ENCODE results near the gene PARD6B. TPM values are rescaled to one million over a fixed set of nuclear protein-coding genes. Genes with fewer than 3 reads are reported as not detected.
"Not testable (repeated sequence)": the region's sequence is repeated elsewhere in the genome, so short reads cannot be mapped to it uniquely, and the experiment has no call there.

Gene PARD6B
- total RNA-seq, 1 donor from 2014 or later: 9.3 TPM

DNA sequence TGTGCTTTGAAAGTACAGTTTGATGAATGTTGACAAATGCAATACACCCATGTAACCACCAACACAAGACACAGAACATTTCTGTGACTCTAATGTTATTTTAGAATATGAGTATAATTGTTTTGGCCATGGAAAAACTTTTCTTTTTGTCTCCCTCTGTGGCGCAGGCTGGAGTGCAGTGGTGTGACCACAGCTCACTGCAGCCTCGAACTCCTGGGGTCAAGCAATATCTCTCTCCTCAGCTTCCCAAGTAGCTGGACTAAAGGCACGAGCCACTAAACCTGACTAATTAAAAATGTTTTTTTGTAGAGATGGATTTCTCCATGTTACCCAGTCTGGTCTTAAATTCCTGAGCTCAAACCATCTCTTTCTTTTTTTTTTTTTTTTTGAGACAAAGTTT lies 43.1 kb downstream of the PARD6B start:
- no peak for DNase-seq

DNA sequence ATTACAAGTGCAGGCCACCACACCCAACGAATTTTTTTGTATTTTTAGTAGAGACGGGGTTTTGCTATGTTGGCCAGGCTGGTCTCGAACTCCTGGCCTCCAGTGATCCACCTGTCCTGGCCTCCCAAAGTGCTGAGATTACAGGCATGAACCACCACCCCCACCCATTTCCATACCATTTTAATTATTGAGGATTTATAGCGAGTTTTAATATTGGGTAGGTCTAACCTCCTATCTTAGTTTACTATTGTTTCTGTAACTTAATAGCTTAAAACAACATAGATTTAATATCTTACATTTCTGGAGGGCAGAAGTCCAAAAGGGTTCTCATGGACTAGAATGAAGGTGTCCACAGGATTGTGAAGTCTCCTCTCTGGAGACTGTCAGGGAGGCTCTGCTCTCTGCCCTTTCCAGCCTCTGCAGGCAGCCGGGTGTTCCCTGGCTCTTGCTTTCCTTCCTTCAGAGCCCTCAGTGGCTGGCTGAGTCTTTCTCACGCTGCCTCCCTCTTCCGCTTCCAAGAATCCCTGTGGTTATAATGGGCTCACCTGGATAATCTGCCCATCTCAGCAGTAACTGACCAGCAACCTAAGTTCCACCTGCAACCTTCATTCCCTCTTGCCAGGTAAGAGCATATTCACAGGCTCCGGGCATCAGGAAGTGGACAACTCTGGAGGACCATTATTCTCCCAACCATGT lies 44.9 kb downstream of the PARD6B start:
- no peak for DNase-seq

- no peak for DNase-seq
Measured at GRCh38 chr20:50777373-50777772, 46.0 kb downstream of the PARD6B start.

DNA sequence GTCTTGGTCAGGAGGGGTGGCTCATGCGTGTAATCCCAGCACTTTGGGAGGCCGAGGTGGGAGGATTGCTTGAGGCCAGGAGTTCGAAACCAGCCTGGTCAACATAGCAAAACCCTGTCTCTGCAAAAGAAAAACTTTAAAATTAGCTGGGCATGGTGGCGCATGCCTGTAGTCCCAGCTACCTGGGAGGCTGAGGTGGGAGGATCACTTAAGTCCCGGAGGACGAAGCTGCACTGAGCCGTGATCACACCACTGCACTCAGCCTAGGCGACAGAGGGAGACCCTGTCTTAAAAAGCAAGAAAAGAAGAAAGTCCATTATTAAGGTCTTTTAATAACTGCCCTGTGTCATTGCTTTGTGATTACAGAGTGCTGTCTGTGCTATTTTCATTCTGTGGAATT lies 47.6 kb downstream of the PARD6B start:
- not testable (repeated sequence) for DNase-seq

DNA sequence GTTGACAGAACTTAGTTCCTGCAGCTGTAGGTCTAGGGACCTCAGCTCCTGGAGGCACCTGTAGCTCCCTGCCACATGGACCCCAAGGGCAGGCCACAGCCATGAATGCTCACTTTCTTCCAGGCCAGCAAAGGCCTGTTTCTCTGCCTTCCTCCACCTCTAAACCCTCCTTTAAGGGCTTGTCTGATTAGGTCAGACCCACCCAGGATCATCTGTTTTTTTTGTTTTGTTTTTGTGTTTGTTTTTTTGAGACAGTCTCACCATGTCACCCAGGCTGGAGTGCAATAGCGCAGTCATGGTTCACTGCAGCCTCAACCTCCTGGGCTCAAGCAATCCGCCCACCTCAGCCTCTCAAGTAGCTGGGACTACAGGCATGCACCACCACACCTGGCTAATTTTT lies 52.0 kb downstream of the PARD6B start:
- no peak for DNase-seq

DNA sequence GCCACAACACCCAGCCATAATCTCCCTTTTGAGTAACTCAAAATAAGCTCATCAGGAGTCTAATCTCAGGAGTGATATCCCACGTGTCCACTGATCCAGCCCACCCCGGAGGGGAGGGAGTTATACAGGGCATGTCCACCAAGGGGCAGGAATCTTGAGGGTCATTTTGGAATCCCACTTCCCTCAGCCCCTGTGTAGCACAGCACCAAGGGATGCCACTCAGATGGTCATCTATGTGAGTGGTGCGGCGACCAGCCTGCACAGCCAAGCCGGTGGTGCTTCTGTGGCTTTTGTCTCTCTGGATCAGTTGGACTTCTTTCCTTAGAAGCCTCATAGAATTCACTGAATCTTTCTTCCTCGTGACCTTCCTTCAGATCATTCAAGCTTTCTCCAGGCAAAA lies 52.5 kb downstream of the PARD6B start:
- no peak for DNase-seq

DNA sequence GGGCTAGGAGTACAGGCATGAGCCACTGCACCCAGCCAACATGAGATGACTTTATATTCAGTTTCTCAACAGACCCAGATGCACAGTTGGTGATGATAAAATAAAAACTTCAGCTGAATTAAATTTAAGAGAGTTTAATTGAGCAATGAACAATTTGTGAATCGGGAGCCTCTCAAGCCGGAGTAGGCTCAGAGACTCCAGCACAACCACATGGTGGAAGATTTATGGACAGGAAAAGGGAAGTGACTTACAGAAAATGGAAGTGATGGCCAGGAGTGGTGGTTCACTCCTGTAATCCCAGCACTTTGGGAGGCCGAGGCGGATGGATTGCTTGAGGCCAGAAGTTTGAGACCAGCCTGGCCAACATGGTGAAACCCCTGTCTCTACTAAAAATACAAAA lies 53.1 kb downstream of the PARD6B start:
- DNase-seq: no peak

DNA sequence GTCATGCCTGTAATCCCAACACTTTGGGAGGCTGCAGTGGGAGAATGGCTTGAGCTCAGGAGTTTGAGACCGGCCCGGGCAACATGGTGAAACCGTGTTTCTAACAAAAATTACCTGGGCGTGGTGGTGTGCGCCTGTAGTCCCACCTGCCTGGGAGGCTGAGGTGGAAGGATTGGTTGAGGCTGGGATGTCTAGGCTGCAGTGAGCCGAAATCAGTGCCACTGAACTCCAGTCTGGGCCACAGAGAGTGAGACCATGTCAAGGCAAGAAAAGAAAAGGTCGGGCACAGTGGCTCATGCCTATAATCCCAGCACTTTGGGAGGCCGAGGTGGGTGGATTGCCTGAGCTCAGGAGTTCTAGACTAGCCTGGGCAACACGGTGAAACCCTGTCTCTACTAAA lies 55.3 kb downstream of the PARD6B start:
- DNase-seq: no peak

GRCh38 chr20:50787181-50787580 lies 55.8 kb downstream of the PARD6B start:
- no peak for DNase-seq

DNA sequence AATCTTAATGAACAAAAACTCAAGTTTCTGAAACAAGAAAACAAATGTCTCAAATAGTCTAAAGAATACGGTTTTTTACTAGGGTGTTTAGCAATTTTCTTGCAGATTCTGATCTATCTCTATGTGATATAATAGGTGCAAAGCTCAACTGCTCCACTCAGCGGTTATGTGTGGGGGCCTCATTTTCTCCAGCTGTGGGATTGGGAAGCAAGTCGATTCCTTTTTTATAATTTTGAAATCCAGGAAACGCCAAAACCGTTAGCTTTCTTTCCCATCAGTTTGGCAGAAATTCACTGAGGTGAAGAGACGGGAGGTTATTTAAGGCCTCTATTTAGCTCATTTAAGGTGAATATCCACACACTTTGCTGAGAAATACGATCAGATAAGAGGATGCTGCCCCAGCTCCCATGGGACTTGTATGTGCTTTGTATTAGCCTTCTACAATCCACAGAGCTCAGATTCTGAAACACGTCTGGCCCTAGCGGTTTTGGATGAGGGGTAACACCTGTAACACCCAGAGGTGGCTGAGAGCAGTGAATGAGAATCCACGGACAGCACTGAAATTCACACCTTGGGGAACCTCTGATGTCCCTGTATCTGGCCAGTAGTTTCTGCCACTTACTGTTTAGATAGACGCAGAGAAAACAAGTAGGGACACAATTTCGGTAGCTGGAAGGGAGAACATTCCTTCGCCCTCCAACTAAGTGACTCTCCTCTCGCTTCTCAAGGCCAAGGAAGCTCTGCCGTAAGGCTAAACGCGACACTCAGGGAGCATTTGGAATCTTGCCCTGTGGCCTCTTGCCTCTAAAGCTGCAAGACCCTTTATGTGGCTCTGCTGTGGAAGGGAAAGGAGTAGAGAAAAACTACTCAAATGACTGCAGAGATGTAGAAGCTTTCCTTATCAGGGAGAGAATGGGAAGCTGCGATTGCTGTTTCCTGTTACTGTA lies 56.9 kb downstream of the PARD6B start:
- peak; percentile 54 for DNase-seq

- no peak for DNase-seq
Measured at GRCh38 chr20:50789968-50790650, 58.7 kb downstream of the PARD6B start.

DNA sequence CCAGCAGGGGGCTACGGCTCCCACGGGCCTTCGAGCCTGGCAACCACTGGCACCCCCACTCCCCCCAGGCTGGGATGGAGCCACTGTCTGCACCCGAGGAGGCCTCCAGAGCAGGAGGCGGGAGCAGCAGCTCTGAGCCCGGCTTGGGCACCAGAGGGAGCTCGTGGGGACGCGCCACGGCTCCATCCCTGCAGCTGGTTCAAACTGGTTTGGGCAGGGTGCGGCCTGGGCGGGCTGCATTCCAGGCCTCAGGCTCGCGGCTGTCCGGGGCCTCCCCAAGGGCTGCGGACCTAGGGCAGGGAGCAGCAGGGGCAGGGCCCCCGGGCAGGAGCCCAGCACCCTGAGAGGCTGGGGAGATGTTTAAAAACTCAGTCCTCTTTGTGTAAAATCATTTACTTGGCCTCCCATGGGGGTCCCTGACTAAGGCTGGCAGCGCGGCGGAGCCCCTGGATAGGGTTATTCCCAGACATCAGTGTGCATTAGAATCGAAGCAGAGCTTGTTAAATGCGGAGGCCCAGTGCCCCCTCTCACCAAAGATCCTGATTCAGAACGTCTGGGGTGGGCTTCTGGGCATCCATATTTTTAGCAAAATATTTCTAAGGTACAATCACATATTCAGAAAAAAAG lies 59.4 kb downstream of the PARD6B start:
- DNase-seq: peak; percentile 81

GRCh38 chr20:50792708-50793574 lies 61.6 kb downstream of the PARD6B start:
- no peak for DNase-seq

- DNase-seq: not testable (repeated sequence)
Measured at GRCh38 chr20:50793575-50794016, 62.2 kb downstream of the PARD6B start.

GRCh38 chr20:50794181-50794845 lies 62.9 kb downstream of the PARD6B start:
- no peak for DNase-seq

DNA sequence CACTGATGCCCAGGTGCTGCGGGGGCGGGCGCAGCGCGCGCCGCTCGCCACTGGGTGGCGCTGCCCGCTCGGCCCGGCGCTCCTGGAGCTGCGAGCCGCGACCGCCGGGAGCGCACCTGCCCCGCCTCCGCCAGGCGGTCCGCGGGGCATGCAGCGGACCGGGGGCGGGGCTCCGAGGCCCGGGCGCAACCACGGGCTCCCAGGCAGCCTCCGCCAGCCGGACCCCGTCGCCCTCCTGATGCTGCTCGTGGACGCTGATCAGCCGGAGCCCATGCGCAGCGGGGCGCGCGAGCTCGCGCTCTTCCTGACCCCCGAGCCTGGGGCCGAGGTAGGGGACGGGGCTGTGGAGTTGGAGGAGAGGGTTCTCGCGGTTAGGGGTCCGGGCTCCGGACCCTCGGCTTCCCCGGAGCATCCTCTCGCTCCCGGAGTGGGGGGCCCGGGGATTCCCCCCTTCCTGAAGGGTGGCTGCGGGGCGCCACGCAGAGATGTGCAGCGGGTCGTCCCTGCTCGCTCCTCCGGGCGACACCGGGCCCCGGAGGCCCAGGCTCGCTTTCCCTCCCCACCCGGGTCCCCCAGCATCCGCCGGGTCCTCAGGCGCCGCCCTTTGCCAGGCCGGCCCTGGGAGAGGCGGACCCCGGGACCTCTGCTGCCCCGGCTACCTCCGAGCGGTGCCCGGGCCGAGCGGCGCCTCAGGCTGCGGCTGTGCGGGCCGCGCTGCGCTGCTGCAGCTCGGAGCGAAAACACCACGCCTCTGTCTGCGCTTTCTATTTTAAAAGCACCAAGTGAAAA lies 63.7 kb downstream of the PARD6B start, which contains the start of gene BCAS4:
TSS of gene BCAS4 (plus strand) at position 216 of the 789 bp plus-strand sequence. CDS start at position 239, 23 bp downstream.
- DNase-seq: peak; percentile 50

DNA sequence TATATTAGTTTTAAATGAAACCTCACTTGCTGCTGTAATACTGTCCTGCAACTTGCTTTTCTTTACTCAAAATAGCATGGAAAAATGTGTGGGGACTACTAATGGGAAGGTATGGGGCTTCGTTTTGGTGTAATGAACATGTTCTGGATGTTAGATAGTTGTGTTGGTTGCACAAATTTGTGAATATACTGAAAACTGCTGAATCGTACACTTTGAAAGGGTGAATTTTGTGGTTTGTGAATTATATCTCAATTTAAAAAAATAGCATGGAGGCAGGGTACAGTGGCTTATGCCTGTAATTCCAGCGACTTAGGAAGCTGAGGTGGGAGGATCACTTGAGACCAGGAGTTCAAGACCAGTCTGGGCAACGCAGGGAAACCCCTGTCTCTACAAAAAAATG lies 65.8 kb downstream of the PARD6B start:
- no peak for DNase-seq

- no peak for DNase-seq
Measured at GRCh38 chr20:50798650-50799049, 67.3 kb downstream of the PARD6B start.

DNA sequence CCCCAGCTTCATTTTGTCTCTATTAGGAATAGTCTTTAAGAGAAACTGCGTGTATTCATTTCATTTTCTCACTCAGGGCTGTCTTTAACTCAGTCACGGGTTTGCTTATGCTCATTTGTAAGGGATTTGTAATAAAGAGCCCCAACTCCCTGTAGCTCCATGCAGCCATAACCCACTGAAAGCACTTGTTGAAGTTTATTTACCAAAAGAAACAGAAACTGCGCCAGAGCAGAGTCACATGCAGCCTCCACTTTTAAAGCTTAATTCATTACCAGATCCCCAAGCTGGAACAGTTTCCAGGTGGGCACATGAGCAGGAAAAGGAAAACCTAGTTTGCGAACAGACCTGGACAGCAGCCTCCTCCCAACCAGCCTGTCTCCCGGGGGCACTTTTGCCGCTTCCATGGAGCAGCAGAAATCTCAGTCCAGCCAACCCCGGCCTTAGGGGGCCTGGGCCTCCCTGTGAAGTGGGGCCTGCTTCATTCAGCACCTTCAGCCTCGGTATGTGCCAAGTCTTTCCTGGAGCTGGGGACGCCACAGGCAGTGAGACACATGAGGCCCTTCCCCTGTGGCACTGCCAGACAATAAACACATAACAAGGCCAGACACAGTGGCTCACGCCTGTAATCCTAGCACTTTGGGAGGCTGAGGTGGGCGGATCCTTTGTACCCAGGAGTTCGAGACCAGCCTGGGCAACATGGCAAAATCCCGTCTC lies 68.0 kb downstream of the PARD6B start:
- no peak for DNase-seq
